ENCODE results near the gene ZNF710. TPM values are rescaled to one million over a fixed set of nuclear protein-coding genes. Genes with fewer than 3 reads are reported as not detected.

ZNF710 gene
- total RNA-seq, 2 donors from 2014 or later: 10.3 to 12.0 TPM

DNA sequence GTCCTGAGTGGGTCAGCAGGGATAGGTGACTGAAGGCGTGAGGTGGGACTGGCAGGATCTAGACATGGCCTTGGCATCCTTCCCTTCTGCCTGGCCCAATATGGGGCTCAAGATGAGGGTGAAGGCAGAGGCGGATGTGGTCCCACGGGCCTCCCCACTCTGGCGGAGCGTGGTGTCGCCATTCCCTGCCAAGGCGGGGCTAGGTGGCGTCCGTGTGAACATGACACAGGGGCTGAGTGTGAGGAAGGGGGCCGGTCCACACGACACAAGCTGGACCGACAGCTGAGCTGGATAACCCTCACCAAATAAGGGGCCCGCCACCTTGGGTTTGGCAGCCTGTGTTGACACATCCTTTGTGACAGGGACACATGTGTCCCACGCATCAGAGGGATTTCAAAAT, 43.1 kb downstream of the ZNF710 start:
- ATAC-seq (ENCODE audit: insufficient number of reproducible peaks, low FRiP score, low read depth): no peak
- no peaks in the 10 kb centered on the region for H3K27me3 ChIP-seq (replicated peaks; ENCODE audit: insufficient read depth)
- H3K36me3 ChIP-seq: no peaks in the 10 kb centered on the region
- H3K27ac ChIP-seq: no peak overlapping the region
- H3K9me3 ChIP-seq: no peaks in the 10 kb centered on the region
- TF ChIP-seq, protein P1, sequence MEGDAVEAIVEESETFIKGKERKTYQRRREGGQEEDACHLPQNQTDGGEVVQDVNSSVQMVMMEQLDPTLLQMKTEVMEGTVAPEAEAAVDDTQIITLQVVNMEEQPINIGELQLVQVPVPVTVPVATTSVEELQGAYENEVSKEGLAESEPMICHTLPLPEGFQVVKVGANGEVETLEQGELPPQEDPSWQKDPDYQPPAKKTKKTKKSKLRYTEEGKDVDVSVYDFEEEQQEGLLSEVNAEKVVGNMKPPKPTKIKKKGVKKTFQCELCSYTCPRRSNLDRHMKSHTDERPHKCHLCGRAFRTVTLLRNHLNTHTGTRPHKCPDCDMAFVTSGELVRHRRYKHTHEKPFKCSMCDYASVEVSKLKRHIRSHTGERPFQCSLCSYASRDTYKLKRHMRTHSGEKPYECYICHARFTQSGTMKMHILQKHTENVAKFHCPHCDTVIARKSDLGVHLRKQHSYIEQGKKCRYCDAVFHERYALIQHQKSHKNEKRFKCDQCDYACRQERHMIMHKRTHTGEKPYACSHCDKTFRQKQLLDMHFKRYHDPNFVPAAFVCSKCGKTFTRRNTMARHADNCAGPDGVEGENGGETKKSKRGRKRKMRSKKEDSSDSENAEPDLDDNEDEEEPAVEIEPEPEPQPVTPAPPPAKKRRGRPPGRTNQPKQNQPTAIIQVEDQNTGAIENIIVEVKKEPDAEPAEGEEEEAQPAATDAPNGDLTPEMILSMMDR (IDR thresholded peaks at IDR 0.05): no peak
- no peak for DNase-seq (ENCODE audit: low spot score)
- no peak overlapping the region for H3K4me3 ChIP-seq
- peaks cover 15 to 17% of the 10 kb centered on the region in 2 donors for H3K4me1 ChIP-seq (ENCODE audit: control insufficient read depth in 1 of 2, low read depth in 2 of 2)

DNA sequence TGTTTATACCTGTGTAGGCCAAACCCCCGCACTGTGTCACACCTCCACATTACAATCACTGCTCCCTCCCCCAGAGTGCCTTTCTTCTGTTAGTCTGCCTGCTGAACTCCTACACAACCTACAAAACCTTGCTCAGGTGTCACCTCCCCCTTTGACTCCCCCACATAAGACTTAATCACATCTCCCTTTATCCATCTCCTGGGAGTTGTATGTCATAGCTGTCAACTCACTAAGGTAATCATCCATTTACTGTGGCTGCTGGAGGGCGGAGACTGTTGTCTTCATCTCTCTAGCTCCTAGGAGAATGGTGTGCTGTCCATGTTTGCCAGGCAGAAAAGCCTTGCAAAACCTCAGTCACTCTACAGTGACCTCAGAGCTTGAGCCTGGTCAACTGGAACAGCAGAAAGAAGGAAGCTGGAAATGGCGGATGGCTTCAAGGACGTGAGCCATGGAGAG, 43.8 kb downstream of the ZNF710 start:
- H3K9me3 ChIP-seq: no peaks in the 10 kb centered on the region
- no peak overlapping the region for H3K4me3 ChIP-seq
- no peaks in the 10 kb centered on the region for H3K36me3 ChIP-seq
- ATAC-seq (ENCODE audit: insufficient number of reproducible peaks, low FRiP score, low read depth) (no peak), DNase-seq (ENCODE audit: low spot score) (no peak)
- peaks cover 15 to 17% of the 10 kb centered on the region in 2 donors for H3K4me1 ChIP-seq (ENCODE audit: control insufficient read depth in 1 of 2, low read depth in 2 of 2)
- H3K27ac ChIP-seq: no peak overlapping the region
- H3K27me3 ChIP-seq (replicated peaks; ENCODE audit: insufficient read depth): no peaks in the 10 kb centered on the region
- TF ChIP-seq, protein P1 (IDR thresholded peaks at IDR 0.05): no peak

DNA sequence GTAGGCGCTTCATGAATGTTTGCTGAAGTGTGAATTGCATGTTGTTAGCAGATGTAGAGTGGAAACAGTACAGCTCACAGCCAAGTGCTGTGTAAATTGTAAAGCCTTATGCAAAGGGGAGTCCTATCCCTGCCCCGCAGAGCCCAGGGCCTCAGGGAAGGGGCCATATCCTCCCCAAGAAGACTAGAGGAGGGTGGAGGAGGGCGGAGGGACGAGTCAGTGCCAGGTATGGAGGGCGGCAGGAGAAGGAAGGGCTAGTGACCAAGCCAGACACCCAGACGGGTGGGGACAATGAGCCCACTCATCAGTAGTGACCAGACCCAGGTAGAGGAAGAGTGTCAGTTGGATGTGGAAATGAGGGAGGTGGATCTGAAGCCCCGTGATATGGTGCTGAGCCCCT, 45.2 kb downstream of the ZNF710 start:
- ATAC-seq (ENCODE audit: insufficient number of reproducible peaks, low FRiP score, low read depth) (no peak), DNase-seq (ENCODE audit: low spot score) (no peak)
- Histone ChIP-seq H3K36me3 (no peaks in the 10 kb centered on the region), H3K27ac (no peak overlapping the region), H3K27me3 (replicated peaks; ENCODE audit: insufficient read depth) (no peaks in the 10 kb centered on the region), H3K4me3 (no peak overlapping the region), H3K9me3 (no peaks in the 10 kb centered on the region), H3K4me1 (ENCODE audit: control insufficient read depth in 1 of 2, low read depth in 2 of 2) (peaks cover 15 to 17% of the 10 kb centered on the region in 2 donors)
- TF ChIP-seq, protein P1 (IDR thresholded peaks at IDR 0.05): no peak

DNA sequence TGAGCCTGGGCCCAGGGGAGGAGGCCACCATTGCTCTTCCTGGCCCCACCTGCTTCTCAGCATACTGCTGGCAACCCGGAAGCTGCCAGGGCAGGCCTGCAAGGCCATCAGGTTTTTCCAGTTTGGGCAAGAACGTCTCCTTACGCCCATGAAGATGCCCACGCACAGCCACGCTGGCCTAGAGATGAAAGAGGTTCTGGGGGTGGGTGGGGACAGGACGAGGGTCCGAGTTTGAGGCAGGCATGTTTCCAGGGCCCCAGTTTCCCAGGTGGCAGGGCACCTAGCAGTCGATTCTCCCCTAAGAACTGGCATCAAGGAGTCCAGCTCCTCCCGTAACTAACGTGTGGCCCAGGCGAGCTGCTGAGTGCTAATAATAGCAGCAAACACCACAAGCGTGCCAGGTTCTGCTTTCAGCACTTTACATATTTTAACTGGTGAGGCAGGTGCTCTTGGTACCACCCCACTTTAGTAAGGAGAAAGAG, 45.8 kb downstream of the ZNF710 start:
- Histone ChIP-seq H3K4me3 (no peak overlapping the region), H3K27ac (no peak overlapping the region), H3K36me3 (no peaks in the 10 kb centered on the region), H3K9me3 (no peaks in the 10 kb centered on the region), H3K4me1 (ENCODE audit: control insufficient read depth in 1 of 2, low read depth in 2 of 2) (peaks cover 15 to 17% of the 10 kb centered on the region in 2 donors), H3K27me3 (replicated peaks; ENCODE audit: insufficient read depth) (no peaks in the 10 kb centered on the region)
- ATAC-seq (ENCODE audit: insufficient number of reproducible peaks, low FRiP score, low read depth) (no peak), DNase-seq (ENCODE audit: low spot score) (no peak)
- TF ChIP-seq, protein P1 (IDR thresholded peaks at IDR 0.05): no peak

DNA sequence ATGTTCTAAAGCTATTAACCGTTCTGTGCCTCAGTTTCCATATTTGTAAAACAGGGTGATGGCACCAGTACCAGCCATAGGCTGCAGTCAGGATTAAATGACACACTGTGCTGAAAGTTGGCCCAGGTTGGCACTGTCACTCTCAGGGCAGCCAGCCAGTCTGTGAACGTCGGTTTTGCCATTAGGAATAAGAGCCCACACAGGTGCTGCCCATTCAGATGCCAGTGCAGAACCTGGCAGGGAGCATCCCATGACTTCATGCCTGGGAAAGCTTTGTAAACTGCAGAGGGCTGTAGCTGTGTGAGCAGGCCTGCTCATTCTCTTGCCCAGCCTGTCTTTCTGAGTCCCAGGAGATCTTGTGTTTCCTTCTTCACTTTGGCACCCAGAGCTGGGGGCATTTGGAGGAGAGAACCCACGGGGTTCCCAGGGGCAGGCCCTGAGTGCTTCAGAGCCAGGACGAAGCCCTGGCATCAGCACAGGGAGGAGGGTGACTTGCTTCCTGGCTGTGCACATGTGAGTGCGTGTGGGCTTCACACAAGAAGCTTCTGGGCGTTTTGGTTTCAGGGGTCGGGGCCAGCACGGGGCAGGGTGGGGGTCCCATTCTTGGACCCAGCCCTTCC, 46.9 kb downstream of the ZNF710 start:
- Histone ChIP-seq H3K4me3 (no peak overlapping the region), H3K9me3 (no peaks in the 10 kb centered on the region), H3K27me3 (replicated peaks; ENCODE audit: insufficient read depth) (no peaks in the 10 kb centered on the region), H3K36me3 (no peaks in the 10 kb centered on the region), H3K4me1 (ENCODE audit: control insufficient read depth in 1 of 2, low read depth in 2 of 2) (peaks cover 15 to 17% of the 10 kb centered on the region in 2 donors), H3K27ac (no peak overlapping the region)
- TF ChIP-seq, protein P1 (IDR thresholded peaks at IDR 0.05): no peak
- DNase-seq (ENCODE audit: low spot score) (no peak), ATAC-seq (ENCODE audit: insufficient number of reproducible peaks, low FRiP score, low read depth) (no peak)
